H9 (cell line): Measurements from ENCODE around the gene NOXA1. TPM values are rescaled to one million over a fixed set of nuclear protein-coding genes. Genes with fewer than 3 reads are reported as not detected.
"Not testable (repeated sequence)": the region's sequence is repeated elsewhere in the genome, so short reads cannot be mapped to it uniquely, and the experiment has no call there.

Experiments
- DNase-seq: peaks from one replicate; pipeline ENCODE4 v3.0.0-alpha.2; 2017
- H2AFZ ChIP-seq: one replicate; pipeline ENCODE4 v1.6.1; 2013; ENCODE audit warnings: mild to moderate bottlenecking, low read length, control low read depth, moderate library complexity
- H2AK5ac ChIP-seq: 2 replicates; pipeline ENCODE4 v1.6.1; 2013; ENCODE audit warnings: low read length, control low read depth, mixed read lengths; ENCODE audit not compliant: insufficient read length
- H2BK120ac ChIP-seq: one replicate; pipeline ENCODE4 v1.6.1; 2013; ENCODE audit warnings: low read depth, mild to moderate bottlenecking, low read length, control low read depth, inconsistent platforms; ENCODE audit not compliant: poor library complexity, severe bottlenecking
- H2BK12ac ChIP-seq: 2 replicates; pipeline ENCODE4 v1.6.1; 2013; ENCODE audit warnings: low read length, control low read depth, mixed read lengths, low read depth; ENCODE audit not compliant: insufficient read length
- H2BK15ac ChIP-seq: 2 replicates; pipeline ENCODE4 v1.6.1; 2013; ENCODE audit warnings: low read depth, low read length, control low read depth
- H2BK20ac ChIP-seq: one replicate; pipeline ENCODE4 v1.6.1; 2013; ENCODE audit warnings: low read depth, mild to moderate bottlenecking, low read length, control low read depth, inconsistent platforms; ENCODE audit not compliant: poor library complexity, severe bottlenecking
- H2BK5ac ChIP-seq: 2 replicates; pipeline ENCODE4 v1.6.1; 2013; ENCODE audit warnings: low read length, control low read depth, mixed read lengths; ENCODE audit not compliant: insufficient read length
- H3K14ac ChIP-seq: 2 replicates; pipeline ENCODE4 v1.6.1; 2013; ENCODE audit warnings: low read length, control low read depth; ENCODE audit not compliant: insufficient read depth
- H3K18ac ChIP-seq: 2 replicates; pipeline ENCODE4 v1.6.1; 2013; ENCODE audit warnings: low read depth, mild to moderate bottlenecking, mixed read lengths, low read length, control low read depth; ENCODE audit not compliant: insufficient read length
- H3K23ac ChIP-seq: 2 replicates; pipeline ENCODE4 v1.6.1; 2013; ENCODE audit warnings: low read length, control low read depth, mixed read lengths, low read depth; ENCODE audit not compliant: insufficient read length
- H3K23me2 ChIP-seq: 2 replicates; pipeline ENCODE4 v1.6.1; 2013; ENCODE audit warnings: low read depth, mild to moderate bottlenecking, mixed read lengths, low read length, control low read depth; ENCODE audit not compliant: insufficient read length, poor library complexity, severe bottlenecking
- H3K27ac ChIP-seq: 2 replicates; pipeline ENCODE4 v1.5.1; 2013; ENCODE audit warnings: low read length, control low read depth, mixed read lengths, low read depth; ENCODE audit not compliant: insufficient read length
- H3K27me3 ChIP-seq: 2 replicates; pipeline ENCODE4 v1.6.1; 2013; ENCODE audit warnings: low read length, control low read depth, inconsistent platforms; ENCODE audit not compliant: insufficient read depth
- H3K4ac ChIP-seq: 2 replicates; pipeline ENCODE4 v1.6.1; 2013; ENCODE audit warnings: low read depth, mild to moderate bottlenecking, control low read depth, inconsistent platforms, low read length, moderate library complexity
- H3K4me1 ChIP-seq: 2 replicates; pipeline ENCODE4 v1.6.1; 2013; ENCODE audit warnings: low read length, control low read depth, inconsistent platforms; ENCODE audit not compliant: insufficient read depth
- H3K4me2 ChIP-seq: 2 replicates; pipeline ENCODE4 v1.6.1; 2013; ENCODE audit warnings: low read length, control low read depth, mixed read lengths; ENCODE audit not compliant: insufficient read length, insufficient read depth
- H3K56ac ChIP-seq: 2 replicates; pipeline ENCODE4 v1.6.1; 2013; ENCODE audit warnings: low read depth, mild to moderate bottlenecking, mixed read lengths, low read length, control low read depth; ENCODE audit not compliant: insufficient read length
- H3K79me1 ChIP-seq: 2 replicates; pipeline ENCODE4 v1.6.1; 2013; ENCODE audit warnings: low read depth, mild to moderate bottlenecking, moderate library complexity, low read length, control low read depth, inconsistent platforms; ENCODE audit not compliant: insufficient read depth, poor library complexity, severe bottlenecking
- H3K79me2 ChIP-seq: 2 replicates; pipeline ENCODE4 v1.6.1; 2013; ENCODE audit warnings: low read length, control low read depth, inconsistent platforms; ENCODE audit not compliant: insufficient read depth
- H3K9ac ChIP-seq: 2 replicates; pipeline ENCODE4 v1.6.1; 2013; ENCODE audit warnings: low read length, control low read depth, mixed read lengths; ENCODE audit not compliant: insufficient read length; ENCODE audit errors: extremely low read depth
- H3K9me3 ChIP-seq: one replicate; pipeline ENCODE4 v1.6.1; 2013; ENCODE audit warnings: low read depth, low read length, inconsistent platforms; ENCODE audit not compliant: control insufficient read depth
- H3T11ph ChIP-seq: one replicate; pipeline ENCODE4 v1.6.1; 2013; ENCODE audit warnings: mild to moderate bottlenecking, low read length, control low read depth, inconsistent platforms
- H4K20me1 ChIP-seq: one replicate; pipeline ENCODE4 v1.6.1; 2013; ENCODE audit not compliant: control insufficient read depth, insufficient read length, insufficient read depth
- H4K5ac ChIP-seq: 2 replicates; pipeline ENCODE4 v1.6.1; 2013; ENCODE audit warnings: low read depth, mild to moderate bottlenecking, mixed read lengths, low read length, control low read depth; ENCODE audit not compliant: insufficient read length
- H4K8ac ChIP-seq: replicated peaks from 2 replicates; pipeline ENCODE4 v1.6.1; 2013; ENCODE audit warnings: low read length, control low read depth, mixed read lengths, low read depth; ENCODE audit not compliant: insufficient read length
- H4K91ac ChIP-seq: 2 replicates; pipeline ENCODE4 v1.6.1; 2013; ENCODE audit warnings: low read depth, mild to moderate bottlenecking, moderate library complexity, mixed read lengths, low read length, control low read depth; ENCODE audit not compliant: insufficient read length
- H3K27ac Mint-ChIP-seq, 3 experiments: 2 replicates in 2 of 3; 3 replicates in 1 of 3; pipeline ENCODE4 v1.8.0; 2020 to 2021; ENCODE audit warnings: mixed read lengths in 3 of 3, mild to moderate bottlenecking in 1 of 3, moderate library complexity in 1 of 3
- H3K27me3 Mint-ChIP-seq: 2 replicates; pipeline ENCODE4 v1.8.0; 2021; ENCODE audit warnings: low read depth, mild to moderate bottlenecking, moderate library complexity, mixed read lengths
- H3K36me3 Mint-ChIP-seq, 3 experiments: 2 replicates in 2 of 3; 3 replicates in 1 of 3; pipeline ENCODE4 v1.8.0; 2020 to 2021; ENCODE audit warnings: low read depth in 3 of 3, mixed read lengths in 3 of 3; ENCODE audit not compliant: insufficient read depth in 1 of 3
- H3K4me1 Mint-ChIP-seq, 2 experiments: 2 replicates each; pipeline ENCODE4 v1.8.0; 2020; ENCODE audit warnings: mixed read lengths in 2 of 2
- H3K4me3 Mint-ChIP-seq, 2 experiments: 2 replicates in 1 of 2; 3 replicates in 1 of 2; pipeline ENCODE4 v1.8.0; 2020 to 2021; ENCODE audit warnings: mild to moderate bottlenecking in 2 of 2, mixed read lengths in 2 of 2, moderate library complexity in 1 of 2
- H3K9me3 Mint-ChIP-seq, 2 experiments: 2 replicates in 1 of 2; 3 replicates in 1 of 2; pipeline ENCODE4 v1.8.0; 2020; ENCODE audit warnings: mild to moderate bottlenecking in 2 of 2, mixed read lengths in 2 of 2, moderate library complexity in 1 of 2
- CTCF ChIP-seq: fragments of 200-600 bp; sonication (generic); conservative IDR thresholded peaks from 3 replicates; pipeline ENCODE4 v1.8.0; 2021; ENCODE audit warnings: antibody characterized with exemption, mild to moderate bottlenecking
- WGBS: extraction: QIAGEN DNeasy Blood & Tissue Kit; methylation state at CpG from one replicate; pipeline ENCODE4 v1.1.7; 2013; ENCODE audit warnings: missing lambda C conversion rate, low lambda C conversion rate, mixed read lengths; ENCODE audit not compliant: insufficient read length; ENCODE audit errors: extremely low coverage; 5-methylcytosine and 5-hydroxymethylcytosine counted together
- total RNA-seq: library from RNA; stranded (reverse); gene quantifications from 2 replicates; pipeline ENCODE4 v1.2.1, GENCODE V29; 2021

The NOXA1 gene
- total RNA-seq, 1 experiment from 2014 or later = 2.0 TPM

GRCh38 chr9:137409515-137409914 lies 13.7 kb upstream of the NOXA1 start:
- Histone ChIP-seq H3K9ac (no peak overlapping the region), H3K23me2 (peaks cover 3% of the 10 kb centered on the region), H3K79me1 (no peaks in the 10 kb centered on the region), H3K23ac (no peak overlapping the region), H2BK5ac (no peak overlapping the region), H4K8ac (no peak overlapping the region), H2BK120ac (no peak overlapping the region), H3K4me1 (no peaks in the 10 kb centered on the region), H2BK15ac (no peak overlapping the region), H3T11ph (no peak overlapping the region), H2AK5ac (no peak overlapping the region), H2AFZ (no peak overlapping the region), H3K27me3 (no peaks in the 10 kb centered on the region), H3K18ac (no peak overlapping the region), H3K27ac (no peak overlapping the region), H2BK12ac (no peak overlapping the region), H3K4me2 (no peak overlapping the region), H3K4ac (no peak overlapping the region), H3K9me3 (no peaks in the 10 kb centered on the region), H4K91ac (no peak overlapping the region), H3K14ac (no peak overlapping the region), H3K79me2 (no peaks in the 10 kb centered on the region), H2BK20ac (no peak overlapping the region), H3K56ac (no peak overlapping the region), H4K20me1 (no peaks in the 10 kb centered on the region), H4K5ac (no peak overlapping the region)
- WGBS = no CpG with 5 or more reads among the region's 11 CpGs
- Mint-ChIP-seq H3K36me3 (peaks cover 0 to 2% (median 0%) of the 10 kb centered on the region in 3 experiments; a peak in 1 of 7 replicates), H3K27me3 (peaks cover 8% of the 10 kb centered on the region; the same call in 1 of the 2 replicates), H3K4me1 (peaks cover 0 to 5% of the 10 kb centered on the region in 2 experiments; a peak in 1 of 4 replicates), H3K27ac (peak overlapping the region in 1 of 3 experiments; percentile 39; a peak in 1 of 7 replicates), H3K4me3 (no peak overlapping the region), H3K9me3 (no peaks in the 10 kb centered on the region)
- no peak for TF ChIP-seq CTCF
- DNase-seq = peak; percentile 17

- H4K20me1 ChIP-seq, H3K56ac ChIP-seq, H3K79me1 ChIP-seq, H4K91ac ChIP-seq, H3T11ph ChIP-seq, H2BK120ac ChIP-seq, H2AK5ac ChIP-seq, DNase-seq, H3K27ac ChIP-seq, H3K9me3 ChIP-seq, H4K8ac ChIP-seq, H3K4me2 ChIP-seq, H3K4me1 Mint-ChIP-seq, H3K9me3 Mint-ChIP-seq, H3K9ac ChIP-seq, H3K18ac ChIP-seq, H2AFZ ChIP-seq, H4K5ac ChIP-seq, H3K4ac ChIP-seq, H2BK20ac ChIP-seq, H3K4me3 Mint-ChIP-seq, H3K14ac ChIP-seq, H3K36me3 Mint-ChIP-seq, H2BK15ac ChIP-seq, H3K23me2 ChIP-seq, H2BK5ac ChIP-seq, H3K27me3 ChIP-seq, H3K27me3 Mint-ChIP-seq, H3K4me1 ChIP-seq, H2BK12ac ChIP-seq, H3K79me2 ChIP-seq, H3K23ac ChIP-seq, H3K27ac Mint-ChIP-seq: not testable (repeated sequence)
- no CpG with 5 or more reads among the region's 18 CpGs for WGBS
These were observed 12.8 kb upstream of the NOXA1 start for GRCh38 chr9:137410236-137410890.
